Ovary (tissue), 9 donors: Measurements from ENCODE around the gene CCDC187. TPM values are rescaled to one million over a fixed set of nuclear protein-coding genes. Genes with fewer than 3 reads are reported as not detected.

Source experiments
- DNase-seq, 5 donors: peaks; one replicate each; pipeline ENCODE4 v3.0.0-alpha.2; 2019 to 2020
- H3K27ac ChIP-seq, 2 donors: fragments of 200-600 bp; one replicate each; pipeline versions ENCODE4 v1.5.1 to v1.8.0; 2019 to 2022
- H3K27me3 ChIP-seq: fragments of 200-600 bp; one replicate; pipeline ENCODE4 v1.8.0; 2022
- H3K36me3 ChIP-seq: fragments of 200-600 bp; sonication (generic); one replicate; pipeline ENCODE4 v1.5.1; 2019
- H3K4me1 ChIP-seq: one replicate; pipeline ENCODE4 v1.8.1; 2013; ENCODE audit warnings: mild to moderate bottlenecking, moderate library complexity; ENCODE audit not compliant: insufficient read depth
- H3K4me3 ChIP-seq: fragments of 200-600 bp; sonication (generic); one replicate; pipeline ENCODE4 v1.5.1; 2017
- H3K9me3 ChIP-seq, 2 donors: fragments of 200-600 bp in 1 of 2; sonication (generic) in 1 of 2; one replicate each; pipeline versions ENCODE4 v1.5.1 to v1.8.1; 2013 to 2019; ENCODE audit warnings: mild to moderate bottlenecking in 1 of 2, moderate library complexity in 1 of 2
- CTCF ChIP-seq, 3 donors: fragments of 450-650 bp in 2 of 3; fragments of 200-600 bp in 1 of 3; IDR thresholded peaks; one replicate each; pipeline versions ENCODE4 v1.5.1 to v1.8.0; 2016 to 2022; ENCODE audit warnings: antibody characterized with exemption in 3 of 3, mild to moderate bottlenecking in 1 of 3
- EP300 ChIP-seq: sonication (generic); formaldehyde crosslinking; IDR thresholded peaks from one replicate; pipeline ENCODE4 v1.6.1; 2017; ENCODE audit warnings: antibody characterized with exemption
- POLR2A ChIP-seq: fragments of 450-650 bp; IDR thresholded peaks from one replicate; pipeline ENCODE4 v1.6.1; 2017; ENCODE audit warnings: antibody characterized with exemption, mild to moderate bottlenecking, moderate library complexity
- WGBS, 3 donors: extraction: QIAGEN DNeasy Blood & Tissue Kit in 1 of 3; methylation state at CpG; one replicate each; pipeline versions ENCODE4 v1.1.5 to v1.1.7; 2013 to 2017; 5-methylcytosine and 5-hydroxymethylcytosine counted together
- intact Hi-C, 4 donors: fragments of 100-400 bp; cut with DNase I; formaldehyde crosslinking; loops; one replicate each; pipeline versions ENCODE4 v1.11.0 to v1.15.1; 2022 to 2023
- polyA plus RNA-seq, 2 donors: library from polyadenylated mRNA; stranded (reverse); fragments of 200-250 nt in 1 of 2; fragments of 350-450 nt in 1 of 2; fragmentation: Illumina TruSeq in 1 of 2; extraction: RNeasy Lipid Tissue Mini Kit (QIAGEN cat#74804) in 1 of 2; gene quantifications; one replicate each; pipeline ENCODE4 v1.2.3, GENCODE V29; 2013 to 2014
- total RNA-seq, 7 donors: library from RNA; depleted of rRNA in 2 of 7; stranded (reverse); fragments of >200 nt in 2 of 7; fragmentation: NEBNext Ultra II Directional in 3 of 7; extraction: Animal tissue kit (Norgen Biotek cat#: 25700) in 3 of 7; gene quantifications; one replicate each; pipeline versions ENCODE4 v1.1.0 to v1.2.4, GENCODE V29; 2016 to 2023
- donor health status: DM: no; HTN: no; CAD: no; lungs with moderate emphysema.
- donor health status: DM: no; HTN: no; CAD: no.
- donor health status: Bipolar disorder and iron deficiency.
- donor health status: DM: yes; HTN: yes; CAD: no.
- donor health status: DM: no; HTN: no; CAD: no.
- donor health status: DM: yes; HTN: yes; CAD: no.

The CCDC187 gene
- total and polyA plus RNA-seq, 9 donors = 0.02 to 15.7 (median 0.74) TPM; not detected in 1

GRCh38 chr9:136337416-136338395 lies 33.8 kb upstream of the CCDC187 start:
- Histone ChIP-seq H3K27ac (no peak overlapping the region), H3K4me1 (peaks cover 2% of the 10 kb centered on the region), H3K36me3 (no peaks in the 10 kb centered on the region), H3K27me3 (no peaks in the 10 kb centered on the region), H3K9me3 (no peaks in the 10 kb centered on the region), H3K4me3 (no peak overlapping the region)
- intact Hi-C loops = no loop called here
- TF ChIP-seq POLR2A = no peak
- TF ChIP-seq CTCF (IDR thresholded peaks at IDR 0.05) = no peak
- no peak for TF ChIP-seq EP300
- DNase-seq = no peak
- WGBS, 3 donors = 80 to 83% (median 83%) methylated on average over 43 of the region's 43 CpGs

- Histone ChIP-seq H3K9me3 (no peaks in the 10 kb centered on the region), H3K36me3 (no peaks in the 10 kb centered on the region), H3K27me3 (no peaks in the 10 kb centered on the region), H3K27ac (no peak overlapping the region), H3K4me3 (no peak overlapping the region), H3K4me1 (no peaks in the 10 kb centered on the region)
- 92 to 96% (median 92%) methylated on average over 21 to 23 of the region's 23 CpGs for WGBS, 3 donors
- TF ChIP-seq POLR2A (no peak), CTCF (IDR thresholded peaks at IDR 0.05) (no peak), EP300 (no peak)
- intact Hi-C loops = no loop called here
- no peak for DNase-seq
Observed at GRCh38 chr9:136336881-136337280, 33.0 kb upstream of the CCDC187 start.

GRCh38 chr9:136336156-136336870 lies 32.4 kb upstream of the CCDC187 start:
- DNase-seq = no peak
- H3K4me3 ChIP-seq = no peak overlapping the region
- no peak for TF ChIP-seq CTCF (IDR thresholded peaks at IDR 0.05)
- TF ChIP-seq EP300 = no peak
- TF ChIP-seq POLR2A = no peak
- no peaks in the 10 kb centered on the region for H3K36me3 ChIP-seq
- no peak overlapping the region for H3K27ac ChIP-seq
- intact Hi-C loops = no loop called here
- WGBS, 3 donors = 77 to 81% (median 80%) methylated on average over 30 of the region's 30 CpGs
- H3K4me1 ChIP-seq = no peaks in the 10 kb centered on the region
- H3K9me3 ChIP-seq = no peaks in the 10 kb centered on the region
- no peaks in the 10 kb centered on the region for H3K27me3 ChIP-seq

GRCh38 chr9:136335296-136336155 lies 31.6 kb upstream of the CCDC187 start:
- 76 to 80% (median 77%) methylated on average over 25 to 26 of the region's 26 CpGs for WGBS, 3 donors
- no peaks in the 10 kb centered on the region for H3K4me1 ChIP-seq
- H3K27ac ChIP-seq = no peak overlapping the region
- no peaks in the 10 kb centered on the region for H3K36me3 ChIP-seq
- TF ChIP-seq EP300 = no peak
- TF ChIP-seq CTCF (IDR thresholded peaks at IDR 0.05) = no peak
- TF ChIP-seq POLR2A = no peak
- H3K27me3 ChIP-seq = no peaks in the 10 kb centered on the region
- intact Hi-C loops = no loop called here
- no peak for DNase-seq
- H3K4me3 ChIP-seq = no peak overlapping the region
- H3K9me3 ChIP-seq = no peaks in the 10 kb centered on the region
